Measurements from ENCODE around the gene BMPR1A. TPM values are rescaled to one million over a fixed set of nuclear protein-coding genes. Genes with fewer than 3 reads are reported as not detected.
"Not testable (repeated sequence)": the region's sequence is repeated elsewhere in the genome, so short reads cannot be mapped to it uniquely, and the experiment has no call there.

Gene BMPR1A
- total RNA-seq, 1 experiment from 2014 or later: 23.7 TPM

DNA sequence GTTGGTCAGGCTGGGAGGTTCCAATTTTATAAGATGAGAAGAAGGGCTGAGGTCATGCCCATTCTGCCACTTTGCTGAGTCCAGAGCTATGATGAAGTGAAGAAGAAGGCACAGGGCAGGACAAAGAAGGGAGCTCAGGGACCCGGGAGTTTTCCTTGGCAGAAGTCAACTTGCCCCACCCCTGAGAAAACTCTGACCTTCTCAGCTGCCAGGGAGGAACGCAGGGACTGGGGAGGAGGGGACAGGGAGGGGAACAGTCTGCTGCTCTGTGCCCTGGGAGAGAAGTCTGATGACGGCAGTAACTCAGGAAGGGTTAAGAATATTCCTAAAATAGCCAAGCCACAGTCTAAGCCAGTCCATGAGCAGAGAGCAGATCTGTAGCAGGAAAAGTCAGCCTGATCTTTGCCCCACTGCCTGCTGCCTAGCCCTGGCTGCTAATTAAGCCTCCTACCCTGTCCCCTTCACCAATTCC lies 223.6 kb downstream of the BMPR1A start:
- DNase-seq (ENCODE audit: low read depth): no peak
- in situ Hi-C loops (cut with HindIII; ENCODE audit: low pct_unique_long_range_greater_than_20kb, low sequenced_read_pairs): no loop called here

DNA sequence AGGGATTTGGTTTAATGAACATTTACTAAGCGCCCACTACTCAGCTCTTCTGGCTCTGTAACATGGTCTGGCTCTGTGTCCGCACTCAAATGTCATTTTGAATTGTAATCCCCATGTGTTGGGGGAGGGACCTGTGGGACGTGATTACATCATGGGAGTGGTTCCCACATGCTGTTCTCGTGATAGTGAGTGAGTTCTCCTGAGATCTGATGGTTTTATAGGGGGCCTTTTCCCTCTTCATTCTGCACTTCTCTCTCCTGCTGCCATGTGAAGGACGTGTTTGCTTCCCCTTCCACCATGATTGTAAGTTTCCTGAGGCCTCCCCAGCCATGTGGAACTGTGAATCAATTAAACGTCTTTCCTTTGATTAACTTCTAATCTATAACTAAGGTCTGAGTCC lies 224.6 kb downstream of the BMPR1A start:
- in situ Hi-C loops (cut with HindIII; ENCODE audit: low pct_unique_long_range_greater_than_20kb, low sequenced_read_pairs); DNase-seq (ENCODE audit: low read depth): not testable (repeated sequence)

DNA sequence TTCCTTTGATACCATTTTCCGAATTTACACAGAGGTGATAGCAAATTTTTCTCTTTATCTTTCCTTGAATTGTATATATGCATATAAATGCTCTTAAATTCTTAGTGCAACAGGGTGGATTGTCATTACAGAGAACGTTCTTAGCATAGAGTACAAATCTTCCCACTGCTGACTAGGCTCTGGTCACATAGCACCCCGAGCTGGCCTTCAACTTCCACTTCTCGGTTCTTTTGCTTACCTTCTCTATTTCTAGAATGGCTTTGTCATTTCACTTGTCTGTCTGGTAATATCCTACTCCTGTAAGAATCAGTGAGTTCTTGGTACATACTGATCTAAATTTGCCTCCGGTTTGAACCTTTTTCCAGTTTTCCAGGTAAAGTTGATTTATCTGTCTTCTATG lies 225.3 kb downstream of the BMPR1A start:
- in situ Hi-C loops (cut with HindIII; ENCODE audit: low pct_unique_long_range_greater_than_20kb, low sequenced_read_pairs): no loop called here
- no peak for DNase-seq (ENCODE audit: low read depth)

Other genes starting within 250 kb of the BMPR1A start
- 21.8 and 36.0 TPM in 2 replicates for gene WAPL, start 234.8 kb upstream of the BMPR1A start, total RNA-seq (2014; rRNA removed; shearing (Covaris generic); ENCODE audit: low replicate concordance)
- 0.17 TPM in 1 of 2 replicates, not detected in the other for gene OPN4, start 102.1 kb upstream of the BMPR1A start, total RNA-seq (2014; rRNA removed; shearing (Covaris generic); ENCODE audit: low replicate concordance)
- 0.03 and 0.17 TPM in 2 replicates for gene LDB3, start 88.1 kb upstream of the BMPR1A start, total RNA-seq (2014; rRNA removed; shearing (Covaris generic); ENCODE audit: low replicate concordance)
- 4.8 and 14.5 TPM in 2 replicates for gene MMRN2, start 201.0 kb downstream of the BMPR1A start, total RNA-seq (2014; rRNA removed; shearing (Covaris generic); ENCODE audit: low replicate concordance)
- gene SNCG, start 202.0 kb downstream of the BMPR1A start, total RNA-seq (2014; rRNA removed; shearing (Covaris generic); ENCODE audit: low replicate concordance): 245 and 315 TPM in 2 replicates
- gene ADIRF, start 211.9 kb downstream of the BMPR1A start, total RNA-seq (2014; rRNA removed; shearing (Covaris generic); ENCODE audit: low replicate concordance): not detected in 2 replicates

All from Caki2 (cell line).